HCT116 (cell line): ENCODE results near the gene GPC5. TPM values are rescaled to one million over a fixed set of nuclear protein-coding genes. Genes with fewer than 3 reads are reported as not detected.

Experiments
- ATAC-seq: fragments of 200-7000 bp; cut with Tn5 transposase; 2 replicates; pipeline ENCODE4 v1.9.1; 2020; ENCODE audit warnings: mild to moderate bottlenecking, moderate library complexity
- BruUV-seq: library from RNA; stranded (reverse); fragments of 400-500 nt; replicated peaks from 2 replicates; lab custom pipeline; 2021; lab: Mats Ljungman, UMichigan
- CTCF ChIA-PET: fragments of 300-600 bp; sonication (Branson Sonifier 250); formaldehyde crosslinking; loops from one replicate; lab custom pipeline; 2021; ENCODE audit warnings: antibody characterized with exemption; lab: Charles Lee
- POLR2A ChIA-PET: fragments of 300-600, 350-600 bp; sonication (Branson Sonifier 250); formaldehyde crosslinking; loops from one replicate; lab custom pipeline; 2021; ENCODE audit warnings: antibody characterized with exemption; lab: Charles Lee
- RAD21 ChIA-PET, 2 experiments: fragments of 300-600 bp; sonication (Branson Sonifier 250); formaldehyde crosslinking; loops; one replicate each; lab custom pipeline; 2023; ENCODE audit warnings: low total read pairs in 2 of 2; ENCODE audit not compliant: uncharacterized antibody in 2 of 2, unreplicated experiment in 2 of 2, low non-redundant PET in 1 of 2; lab: Charles Lee
- DNase-seq: peaks from one replicate; pipeline ENCODE4 v3.0.0-alpha.2; 2010; ENCODE audit warnings: low read depth, low spot score
- H2AFZ ChIP-seq: fragments of 200-600 bp; shearing (Covaris generic), sonication (generic); 2 replicates; pipeline ENCODE4 v1.6.1; 2017; ENCODE audit warnings: low read depth, mixed run types, mixed read lengths, antibody characterized with exemption, low read length; ENCODE audit not compliant: poor library complexity, severe bottlenecking
- H3K27ac ChIP-seq: 2 replicates; pipeline ENCODE4 v1.5.1; 2012; ENCODE audit warnings: low read depth, low read length
- H3K27me3 ChIP-seq: fragments of 200-600 bp; sonication (generic); 2 replicates; pipeline ENCODE4 v1.6.1; 2016; ENCODE audit warnings: mixed run types, low read length, mixed read lengths; ENCODE audit not compliant: insufficient read depth
- H3K36me3 ChIP-seq, 2 experiments: fragments of 200-500 bp in 1 of 2; fragments of 200-600 bp in 1 of 2; sonication (Bioruptor generic) in 1 of 2; sonication (generic) in 1 of 2; 2 replicates each; pipeline versions ENCODE4 v1.5.1 to v1.6.1; 2014 to 2016; ENCODE audit warnings: low read length in 2 of 2, inconsistent platforms in 1 of 2, mixed read lengths in 1 of 2, mixed run types in 1 of 2; ENCODE audit not compliant: insufficient read depth in 2 of 2, control insufficient read depth in 1 of 2
- H3K4me1 ChIP-seq, 2 experiments: fragments of 200-600 bp in 1 of 2; sonication (generic) in 1 of 2; 2 replicates each; pipeline versions ENCODE4 v1.5.1 to v1.6.1; 2012 to 2017; ENCODE audit warnings: low read length in 2 of 2, inconsistent platforms in 1 of 2, mild to moderate bottlenecking in 1 of 2, mixed read lengths in 1 of 2, mixed run types in 1 of 2, moderate library complexity in 1 of 2; ENCODE audit not compliant: insufficient read depth in 2 of 2, control insufficient read depth in 1 of 2
- H3K4me2 ChIP-seq: fragments of 200-600 bp; sonication (generic); 2 replicates; pipeline ENCODE4 v1.6.1; 2017; ENCODE audit warnings: mixed run types, low read length, mixed read lengths
- H3K4me3 ChIP-seq, 2 experiments: fragments of 200-600 bp in 1 of 2; sonication (generic) in 1 of 2; replicated peaks in 1 of 2; 2 replicates each; pipeline ENCODE4 v1.5.1; 2011 to 2016; ENCODE audit warnings: low read length in 2 of 2, control low read depth in 1 of 2, low read depth in 1 of 2, mild to moderate bottlenecking in 1 of 2, mixed read lengths in 1 of 2, mixed run types in 1 of 2
- H3K79me2 ChIP-seq: fragments of 200-600 bp; sonication (generic); 2 replicates; pipeline ENCODE4 v1.6.1; 2017; ENCODE audit warnings: mild to moderate bottlenecking, mixed run types, low read length, moderate library complexity, mixed read lengths; ENCODE audit not compliant: insufficient read depth
- H3K9ac ChIP-seq: fragments of 200-600 bp; sonication (generic); 2 replicates; pipeline ENCODE4 v1.6.1; 2016; ENCODE audit warnings: low read length, mixed read lengths
- H3K9me2 ChIP-seq: fragments of 200-600 bp; sonication (generic), shearing (Covaris generic); 2 replicates; pipeline ENCODE4 v1.6.1; 2017; ENCODE audit warnings: mixed run types, mild to moderate bottlenecking, moderate library complexity; ENCODE audit not compliant: insufficient read depth
- H3K9me3 ChIP-seq, 2 experiments: fragments of 200-500 bp in 1 of 2; fragments of 200-600 bp in 1 of 2; sonication (Bioruptor generic) in 1 of 2; sonication (generic) in 1 of 2; 2 replicates each; pipeline ENCODE4 v1.6.1; 2014 to 2017; ENCODE audit warnings: low read length in 2 of 2, mixed read lengths in 2 of 2, inconsistent platforms in 1 of 2, low read depth in 1 of 2, mild to moderate bottlenecking in 1 of 2, mixed run types in 1 of 2, moderate library complexity in 1 of 2; ENCODE audit not compliant: control insufficient read depth in 1 of 2, insufficient read depth in 1 of 2
- H4K20me1 ChIP-seq: fragments of 200-600 bp; sonication (generic), shearing (Covaris generic); 2 replicates; pipeline ENCODE4 v1.6.1; 2017; ENCODE audit warnings: mixed run types, mild to moderate bottlenecking, moderate library complexity; ENCODE audit not compliant: insufficient read depth
- CBX3 ChIP-seq: IDR thresholded peaks from 2 replicates; pipeline ENCODE4 v1.6.1; 2012; ENCODE audit warnings: low read depth
- CEBPB ChIP-seq: IDR thresholded peaks from 2 replicates; pipeline ENCODE4 v1.6.1; 2012; ENCODE audit warnings: low read depth
- EGR1 ChIP-seq: IDR thresholded peaks from 2 replicates; pipeline ENCODE4 v1.6.1; 2012; ENCODE audit warnings: low read depth
- EZH2 ChIP-seq: fragments of 200-600 bp; sonication (generic); IDR thresholded peaks from 2 replicates; pipeline ENCODE4 v1.6.1; 2017; ENCODE audit warnings: antibody characterized with exemption, mixed run types
- FOSL1 ChIP-seq: IDR thresholded peaks from 2 replicates; pipeline ENCODE4 v1.6.1; 2012; ENCODE audit warnings: low read depth
- JUND ChIP-seq: IDR thresholded peaks from 2 replicates; pipeline ENCODE4 v1.6.1; 2012
- POLR2A ChIP-seq: IDR thresholded peaks from 2 replicates; pipeline ENCODE4 v1.7.0; 2011; ENCODE audit warnings: borderline replicate concordance; ENCODE audit not compliant: insufficient read depth, insufficient read length; ENCODE audit errors: extremely low read depth
- SIN3A ChIP-seq: IDR thresholded peaks from 2 replicates; pipeline ENCODE4 v1.6.1; 2012; ENCODE audit warnings: low read depth
- YY1 ChIP-seq: IDR thresholded peaks from 2 replicates; pipeline ENCODE4 v1.6.1; 2011; ENCODE audit warnings: low read length, low read depth, moderate library complexity, mild to moderate bottlenecking; ENCODE audit not compliant: insufficient replicate concordance; ENCODE audit errors: extremely low read depth
- ZFX ChIP-seq: fragments of 450-650 bp; IDR thresholded peaks from 2 replicates; pipeline ENCODE4 v1.6.1; 2017
- intact Hi-C: fragments of 100-400 bp; cut with micrococcal nuclease; formaldehyde crosslinking; loops from 2 replicates; pipeline ENCODE4 v1.10.0; 2022
- total RNA-seq: library from RNA; stranded (reverse); gene quantifications from one replicate; pipeline ENCODE4 v1.2.1, GENCODE V29; 2021; ENCODE audit not compliant: unreplicated experiment
- TF ChIP-seq, protein P1 (sequence below): IDR thresholded peaks from 2 replicates; pipeline ENCODE4 v1.6.1; 2012
- TF ChIP-seq, protein P2 (sequence below), 3 experiments: fragments of 200-600 bp in 1 of 3; sonication (generic) in 1 of 3; IDR thresholded peaks in 2 of 3; conservative IDR thresholded peaks in 1 of 3; 2 replicates each; pipeline ENCODE4 v1.5.1; 2012 to 2017; ENCODE audit warnings: low read depth in 2 of 3, low read length in 2 of 3, antibody characterized with exemption in 1 of 3, borderline replicate concordance in 1 of 3, control low read depth in 1 of 3, mild to moderate bottlenecking in 1 of 3, mixed read lengths in 1 of 3, mixed run types in 1 of 3, moderate library complexity in 1 of 3; ENCODE audit not compliant: insufficient read depth in 1 of 3
- TF ChIP-seq, protein P3 (sequence below): IDR thresholded peaks from 2 replicates; pipeline ENCODE4 v1.6.1; 2012
- TF ChIP-seq, protein P4 (sequence below): IDR thresholded peaks from 2 replicates; pipeline ENCODE4 v1.6.1; 2012; ENCODE audit warnings: low read depth

The GPC5 gene
- total RNA-seq, 1 experiment from 2014 or later: not detected

DNA sequence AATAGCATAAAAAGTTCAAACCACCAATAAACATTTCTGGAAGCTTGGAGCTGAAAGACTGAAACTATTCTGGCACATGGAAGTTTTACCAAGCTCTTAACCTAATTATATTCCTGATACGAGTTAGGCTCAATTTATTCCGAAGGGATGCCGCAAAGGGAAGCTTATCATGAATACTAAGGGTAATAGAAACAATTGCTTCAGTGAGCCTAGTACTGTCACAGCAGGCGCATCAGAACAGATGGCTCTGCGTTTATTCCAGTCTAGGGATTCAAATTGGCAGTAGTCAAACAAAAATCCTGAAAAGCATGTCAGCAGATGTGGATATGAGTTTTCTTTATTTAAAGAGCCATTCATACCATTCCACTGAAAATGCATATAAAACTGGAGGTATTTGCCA is 779.5 kb downstream of the GPC5 start:
- RAD21 ChIA-PET: no interaction called here
- no TSS peak for BruUV-seq
- POLR2A ChIA-PET: no interaction called here

DNA sequence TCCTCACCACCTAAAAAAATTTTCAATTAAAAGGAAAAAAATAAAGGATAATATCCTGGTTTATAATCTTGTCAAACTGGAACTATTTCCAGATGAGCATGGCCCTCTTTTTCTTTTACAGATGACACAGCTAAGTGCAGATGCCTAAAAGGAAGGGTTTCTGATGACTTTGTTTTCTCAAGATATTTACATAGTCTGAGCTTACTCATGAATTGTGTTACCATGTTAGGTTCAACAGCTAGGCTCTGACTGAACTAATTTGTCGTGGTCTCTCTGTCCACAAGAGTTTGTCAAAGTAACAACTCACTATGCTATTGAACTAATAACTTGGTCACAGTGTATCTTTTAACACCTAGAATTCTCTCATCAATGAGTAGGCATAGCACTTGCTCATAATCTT is 780.8 kb downstream of the GPC5 start:
- no TSS peak for BruUV-seq
- Histone ChIP-seq H3K9me2 (no peaks in the 10 kb centered on the region), H3K4me1 (no peaks in the 10 kb centered on the region), H3K79me2 (no peaks in the 10 kb centered on the region), H3K4me2 (no peak overlapping the region), H2AFZ (no peak overlapping the region), H3K27ac (no peak overlapping the region), H3K27me3 (no peaks in the 10 kb centered on the region), H3K9ac (no peak overlapping the region), H3K4me3 (no peak overlapping the region), H3K36me3 (no peaks in the 10 kb centered on the region), H4K20me1 (no peaks in the 10 kb centered on the region), H3K9me3 (peaks cover 4 to 23% of the 10 kb centered on the region in 2 experiments; a peak in 2 of 4 replicates)
- CTCF ChIA-PET: no interaction called here
- no peak for DNase-seq
- POLR2A ChIA-PET: no interaction called here
- RAD21 ChIA-PET: no interaction called here
- no peak for TF ChIP-seq CBX3
- TF ChIP-seq, protein P1, sequence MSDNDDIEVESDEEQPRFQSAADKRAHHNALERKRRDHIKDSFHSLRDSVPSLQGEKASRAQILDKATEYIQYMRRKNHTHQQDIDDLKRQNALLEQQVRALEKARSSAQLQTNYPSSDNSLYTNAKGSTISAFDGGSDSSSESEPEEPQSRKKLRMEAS: no peak
- TF ChIP-seq EGR1: no peak
- TF ChIP-seq FOSL1: no peak
- TF ChIP-seq, protein P2, sequence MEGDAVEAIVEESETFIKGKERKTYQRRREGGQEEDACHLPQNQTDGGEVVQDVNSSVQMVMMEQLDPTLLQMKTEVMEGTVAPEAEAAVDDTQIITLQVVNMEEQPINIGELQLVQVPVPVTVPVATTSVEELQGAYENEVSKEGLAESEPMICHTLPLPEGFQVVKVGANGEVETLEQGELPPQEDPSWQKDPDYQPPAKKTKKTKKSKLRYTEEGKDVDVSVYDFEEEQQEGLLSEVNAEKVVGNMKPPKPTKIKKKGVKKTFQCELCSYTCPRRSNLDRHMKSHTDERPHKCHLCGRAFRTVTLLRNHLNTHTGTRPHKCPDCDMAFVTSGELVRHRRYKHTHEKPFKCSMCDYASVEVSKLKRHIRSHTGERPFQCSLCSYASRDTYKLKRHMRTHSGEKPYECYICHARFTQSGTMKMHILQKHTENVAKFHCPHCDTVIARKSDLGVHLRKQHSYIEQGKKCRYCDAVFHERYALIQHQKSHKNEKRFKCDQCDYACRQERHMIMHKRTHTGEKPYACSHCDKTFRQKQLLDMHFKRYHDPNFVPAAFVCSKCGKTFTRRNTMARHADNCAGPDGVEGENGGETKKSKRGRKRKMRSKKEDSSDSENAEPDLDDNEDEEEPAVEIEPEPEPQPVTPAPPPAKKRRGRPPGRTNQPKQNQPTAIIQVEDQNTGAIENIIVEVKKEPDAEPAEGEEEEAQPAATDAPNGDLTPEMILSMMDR (IDR thresholded peaks at IDR 0.05 in 2 of 3, conservative IDR thresholded peaks at IDR 0.05 in 1 of 3; ENCODE audit: borderline replicate concordance in 1 of 3, insufficient read depth in 1 of 3, low read depth in 2 of 3, low read length in 2 of 3): no peak
- no peak for TF ChIP-seq SIN3A
- TF ChIP-seq, protein P3, sequence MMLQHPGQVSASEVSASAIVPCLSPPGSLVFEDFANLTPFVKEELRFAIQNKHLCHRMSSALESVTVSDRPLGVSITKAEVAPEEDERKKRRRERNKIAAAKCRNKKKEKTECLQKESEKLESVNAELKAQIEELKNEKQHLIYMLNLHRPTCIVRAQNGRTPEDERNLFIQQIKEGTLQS: no peak
- TF ChIP-seq, protein P4, sequence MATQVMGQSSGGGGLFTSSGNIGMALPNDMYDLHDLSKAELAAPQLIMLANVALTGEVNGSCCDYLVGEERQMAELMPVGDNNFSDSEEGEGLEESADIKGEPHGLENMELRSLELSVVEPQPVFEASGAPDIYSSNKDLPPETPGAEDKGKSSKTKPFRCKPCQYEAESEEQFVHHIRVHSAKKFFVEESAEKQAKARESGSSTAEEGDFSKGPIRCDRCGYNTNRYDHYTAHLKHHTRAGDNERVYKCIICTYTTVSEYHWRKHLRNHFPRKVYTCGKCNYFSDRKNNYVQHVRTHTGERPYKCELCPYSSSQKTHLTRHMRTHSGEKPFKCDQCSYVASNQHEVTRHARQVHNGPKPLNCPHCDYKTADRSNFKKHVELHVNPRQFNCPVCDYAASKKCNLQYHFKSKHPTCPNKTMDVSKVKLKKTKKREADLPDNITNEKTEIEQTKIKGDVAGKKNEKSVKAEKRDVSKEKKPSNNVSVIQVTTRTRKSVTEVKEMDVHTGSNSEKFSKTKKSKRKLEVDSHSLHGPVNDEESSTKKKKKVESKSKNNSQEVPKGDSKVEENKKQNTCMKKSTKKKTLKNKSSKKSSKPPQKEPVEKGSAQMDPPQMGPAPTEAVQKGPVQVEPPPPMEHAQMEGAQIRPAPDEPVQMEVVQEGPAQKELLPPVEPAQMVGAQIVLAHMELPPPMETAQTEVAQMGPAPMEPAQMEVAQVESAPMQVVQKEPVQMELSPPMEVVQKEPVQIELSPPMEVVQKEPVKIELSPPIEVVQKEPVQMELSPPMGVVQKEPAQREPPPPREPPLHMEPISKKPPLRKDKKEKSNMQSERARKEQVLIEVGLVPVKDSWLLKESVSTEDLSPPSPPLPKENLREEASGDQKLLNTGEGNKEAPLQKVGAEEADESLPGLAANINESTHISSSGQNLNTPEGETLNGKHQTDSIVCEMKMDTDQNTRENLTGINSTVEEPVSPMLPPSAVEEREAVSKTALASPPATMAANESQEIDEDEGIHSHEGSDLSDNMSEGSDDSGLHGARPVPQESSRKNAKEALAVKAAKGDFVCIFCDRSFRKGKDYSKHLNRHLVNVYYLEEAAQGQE: no peak
- ATAC-seq: no peak
- intact Hi-C loops: no loop called here

More for the DNA sequence above, 779.5 kb downstream of the GPC5 start:
- Histone ChIP-seq H3K9ac (no peak overlapping the region), H3K27ac (no peak overlapping the region), H3K36me3 (no peaks in the 10 kb centered on the region), H2AFZ (no peak overlapping the region), H3K4me3 (no peak overlapping the region), H3K79me2 (no peaks in the 10 kb centered on the region), H3K9me3 (peaks cover 4 to 23% of the 10 kb centered on the region in 2 experiments; a peak in 2 of 4 replicates), H3K27me3 (no peaks in the 10 kb centered on the region), H3K9me2 (no peaks in the 10 kb centered on the region), H3K4me1 (no peaks in the 10 kb centered on the region), H3K4me2 (no peak overlapping the region), H4K20me1 (no peaks in the 10 kb centered on the region)
- TF ChIP-seq EZH2 (no peak), JUND (no peak), CEBPB (no peak), ZFX (no peak), SIN3A (no peak), YY1 (no peak), POLR2A (no peak)
- intact Hi-C loops: no loop called here
- CTCF ChIA-PET: interaction anchor here (1.3 kb wide), 1 partner anchor 7 kb away, joined by 5 read pairs; no protein-coding TSS in a partner anchor
- no peak for ATAC-seq
- DNase-seq: no peak
